ENCODE results near the gene IGBP1.
"Not testable (repeated sequence)": the region's sequence is repeated elsewhere in the genome, so short reads cannot be mapped to it uniquely, and the experiment has no call there.

Gene IGBP1

GRCh38 chrX:70133303-70134115 lies at the start of gene IGBP1:
Gene IGBP1 (plus strand): TSS chrX:70133447. CDS start chrX:70133948, 501 bp downstream.
- Mint-ChIP-seq H3K4me1 (ENCODE audit: low read depth) (peaks cover 42% of the 10 kb centered on the region), H3K27ac (peak within 1 kb of the TSS; percentile 94), H3K27me3 (no peaks in the 10 kb centered on the region), H3K9me3 (ENCODE audit: low read depth) (no peaks in the 10 kb centered on the region), H3K36me3 (no peaks in the 10 kb centered on the region), H3K4me3 (peak within 1 kb of the TSS; percentile 99)

- no peak overlapping the region for H3K27ac Mint-ChIP-seq
- H3K9me3 Mint-ChIP-seq (ENCODE audit: low read depth) = no peaks in the 10 kb centered on the region
- H3K4me3 Mint-ChIP-seq = no peak overlapping the region
- no peaks in the 10 kb centered on the region for H3K4me1 Mint-ChIP-seq (ENCODE audit: low read depth)
- no peaks in the 10 kb centered on the region for H3K36me3 Mint-ChIP-seq
- H3K27me3 Mint-ChIP-seq = no peaks in the 10 kb centered on the region
These were observed 48.5 kb upstream of the IGBP1 start for GRCh38 chrX:70084592-70085240.

GRCh38 chrX:70087857-70088630 lies 45.2 kb upstream of the IGBP1 start:
- no peaks in the 10 kb centered on the region for H3K9me3 Mint-ChIP-seq (ENCODE audit: low read depth)
- H3K4me3 Mint-ChIP-seq = no peak overlapping the region
- H3K36me3 Mint-ChIP-seq = no peaks in the 10 kb centered on the region
- no peaks in the 10 kb centered on the region for H3K4me1 Mint-ChIP-seq (ENCODE audit: low read depth)
- no peak overlapping the region for H3K27ac Mint-ChIP-seq
- no peaks in the 10 kb centered on the region for H3K27me3 Mint-ChIP-seq

DNA sequence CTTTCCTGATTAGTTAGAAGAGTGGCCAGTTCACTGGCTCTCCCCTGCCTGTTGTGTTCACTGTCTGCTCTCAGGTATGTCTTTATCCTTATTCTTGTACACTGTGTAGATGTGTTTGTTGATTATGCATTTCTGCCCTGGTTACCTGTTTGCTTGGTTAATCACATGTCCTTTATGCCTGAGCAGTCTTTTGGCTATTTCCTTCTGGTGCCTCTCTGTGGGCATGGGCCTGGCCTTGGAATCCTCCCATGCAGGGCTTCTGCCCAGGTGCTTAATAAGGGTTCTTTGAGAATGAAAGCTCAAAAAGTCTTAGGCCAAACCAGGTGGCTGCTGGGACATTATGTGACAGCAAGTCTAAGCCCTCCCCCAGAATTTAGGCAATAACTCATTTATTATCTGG lies 44.5 kb upstream of the IGBP1 start:
- H3K27ac Mint-ChIP-seq = no peak overlapping the region
- no peaks in the 10 kb centered on the region for H3K9me3 Mint-ChIP-seq (ENCODE audit: low read depth)
- H3K4me1 Mint-ChIP-seq (ENCODE audit: low read depth) = no peaks in the 10 kb centered on the region
- no peaks in the 10 kb centered on the region for H3K27me3 Mint-ChIP-seq
- H3K36me3 Mint-ChIP-seq = no peaks in the 10 kb centered on the region
- H3K4me3 Mint-ChIP-seq = no peak overlapping the region

DNA sequence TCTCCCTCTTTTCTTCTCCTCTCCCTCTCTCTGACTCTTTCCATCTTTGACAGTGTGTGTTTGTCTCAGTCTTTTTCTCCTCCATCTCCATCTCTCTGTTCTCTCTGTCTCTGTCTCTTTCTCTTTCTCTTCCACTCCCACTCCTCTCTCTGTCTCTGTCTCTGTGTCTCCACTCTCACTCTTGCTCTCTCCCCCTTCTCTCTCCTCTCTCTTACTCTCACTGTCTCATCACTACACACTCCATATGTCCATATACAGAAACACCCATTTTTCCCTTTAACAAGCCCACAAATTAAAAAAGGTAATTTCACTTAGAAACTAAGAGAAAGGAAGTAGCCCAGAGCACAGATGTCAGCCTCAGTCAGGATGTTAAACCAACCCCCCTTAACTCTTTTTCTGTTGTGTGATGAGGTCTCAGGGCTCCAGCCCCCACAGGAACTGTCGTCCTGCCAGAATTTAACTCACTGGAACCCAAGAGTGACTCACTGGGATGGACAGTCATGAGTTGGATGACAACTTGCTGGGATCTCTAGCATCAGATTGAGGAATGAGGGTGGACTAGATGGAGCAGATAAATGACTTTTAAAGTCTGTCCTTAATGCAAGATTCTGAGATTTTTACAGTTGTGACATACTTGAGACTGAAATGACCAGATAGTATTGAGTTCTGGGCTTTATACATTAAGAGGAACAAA lies 43.5 kb upstream of the IGBP1 start:
- Mint-ChIP-seq H3K9me3 (ENCODE audit: low read depth) (no peaks in the 10 kb centered on the region), H3K4me1 (ENCODE audit: low read depth) (no peaks in the 10 kb centered on the region), H3K27ac (no peak overlapping the region), H3K27me3 (no peaks in the 10 kb centered on the region), H3K4me3 (no peak overlapping the region), H3K36me3 (no peaks in the 10 kb centered on the region)

- H3K36me3 Mint-ChIP-seq = no peaks in the 10 kb centered on the region
- no peaks in the 10 kb centered on the region for H3K27me3 Mint-ChIP-seq
- no peaks in the 10 kb centered on the region for H3K9me3 Mint-ChIP-seq (ENCODE audit: low read depth)
- H3K4me1 Mint-ChIP-seq (ENCODE audit: low read depth) = no peaks in the 10 kb centered on the region
- H3K27ac Mint-ChIP-seq = no peak overlapping the region
- H3K4me3 Mint-ChIP-seq = no peak overlapping the region
These were observed 41.0 kb upstream of the IGBP1 start for GRCh38 chrX:70092247-70092646.

DNA sequence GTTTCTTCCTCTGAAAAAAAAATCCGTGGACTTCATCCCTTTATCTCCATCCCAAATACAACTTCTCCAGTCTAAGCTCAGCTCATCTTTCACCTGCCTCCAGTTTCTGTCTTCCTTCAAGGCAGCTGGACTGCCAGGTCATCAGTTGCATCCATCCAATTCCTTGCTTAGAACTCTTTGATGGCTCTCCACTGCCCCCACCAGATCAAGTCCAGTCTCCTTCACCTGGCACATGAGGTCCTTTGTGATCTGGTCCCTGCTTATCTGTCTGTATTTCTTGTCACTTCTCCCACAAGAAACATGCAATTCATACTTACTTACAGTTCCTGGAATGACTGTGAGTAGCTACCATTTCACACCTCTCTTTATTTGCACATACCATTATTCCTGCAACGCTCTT lies 37.2 kb upstream of the IGBP1 start:
- H3K4me3 Mint-ChIP-seq = no peak overlapping the region
- no peaks in the 10 kb centered on the region for H3K4me1 Mint-ChIP-seq (ENCODE audit: low read depth)
- no peaks in the 10 kb centered on the region for H3K9me3 Mint-ChIP-seq (ENCODE audit: low read depth)
- no peaks in the 10 kb centered on the region for H3K36me3 Mint-ChIP-seq
- H3K27me3 Mint-ChIP-seq = peaks cover 4% of the 10 kb centered on the region
- H3K27ac Mint-ChIP-seq = no peak overlapping the region

DNA sequence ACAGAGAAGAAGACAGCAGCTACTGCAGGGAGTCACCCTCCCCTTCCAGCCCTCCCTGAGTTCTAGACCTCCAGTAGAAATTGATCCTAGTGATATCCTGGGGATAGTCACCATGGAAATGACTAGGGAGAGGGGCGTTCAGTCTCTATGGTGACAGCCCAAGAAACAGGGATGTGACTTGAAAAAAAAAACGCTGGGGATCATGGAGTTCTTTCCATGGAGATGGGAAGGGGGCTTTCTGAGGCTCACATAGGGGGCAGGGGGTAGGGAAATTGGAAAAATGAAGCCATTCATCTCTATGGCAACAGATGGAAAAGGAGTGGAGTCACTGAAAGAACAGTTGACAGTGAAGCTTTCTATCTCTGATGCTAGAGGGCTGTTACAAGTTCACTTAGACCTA lies 28.0 kb upstream of the IGBP1 start:
- Mint-ChIP-seq H3K9me3 (ENCODE audit: low read depth) (no peaks in the 10 kb centered on the region), H3K36me3 (no peaks in the 10 kb centered on the region), H3K4me1 (ENCODE audit: low read depth) (no peaks in the 10 kb centered on the region), H3K4me3 (no peak overlapping the region), H3K27me3 (no peaks in the 10 kb centered on the region), H3K27ac (no peak overlapping the region)

- not testable (repeated sequence) for H3K9me3 Mint-ChIP-seq (ENCODE audit: low read depth); H3K4me3 Mint-ChIP-seq; H3K27ac Mint-ChIP-seq; H3K36me3 Mint-ChIP-seq; H3K4me1 Mint-ChIP-seq (ENCODE audit: low read depth); H3K27me3 Mint-ChIP-seq
These were observed 21.7 kb upstream of the IGBP1 start for GRCh38 chrX:70111436-70112026.

- Mint-ChIP-seq H3K27ac (no peak overlapping the region), H3K9me3 (ENCODE audit: low read depth) (no peaks in the 10 kb centered on the region), H3K36me3 (peaks cover 2% of the 10 kb centered on the region), H3K4me3 (no peak overlapping the region), H3K27me3 (no peaks in the 10 kb centered on the region), H3K4me1 (ENCODE audit: low read depth) (no peaks in the 10 kb centered on the region)
These were observed 15.5 kb upstream of the IGBP1 start for GRCh38 chrX:70117738-70118137.

DNA sequence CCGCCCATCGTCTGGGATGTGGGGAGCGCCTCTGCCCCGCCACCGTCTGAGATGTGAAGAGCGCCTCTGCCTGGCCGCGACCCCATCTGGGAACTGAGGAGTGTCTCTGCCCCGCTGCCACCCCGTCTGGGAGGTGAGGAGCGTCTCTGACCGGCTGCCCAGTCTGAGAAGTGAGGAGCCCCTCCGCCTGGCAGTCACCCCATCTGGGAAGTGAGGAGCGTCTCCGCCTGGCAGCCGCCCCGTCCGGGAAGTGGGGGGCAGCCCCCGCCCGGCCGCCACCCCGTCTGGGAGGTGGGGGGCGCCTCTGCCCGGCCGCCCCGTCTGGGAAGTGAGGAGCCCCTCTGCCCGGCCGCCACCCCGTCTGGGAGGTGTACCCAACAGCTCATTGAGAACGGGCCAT lies 10.2 kb upstream of the IGBP1 start:
- not testable (repeated sequence) for H3K4me1 Mint-ChIP-seq (ENCODE audit: low read depth); H3K27me3 Mint-ChIP-seq; H3K27ac Mint-ChIP-seq; H3K36me3 Mint-ChIP-seq; H3K4me3 Mint-ChIP-seq; H3K9me3 Mint-ChIP-seq (ENCODE audit: low read depth)

GRCh38 chrX:70124678-70125077 lies 8.6 kb upstream of the IGBP1 start:
- peaks cover 12% of the 10 kb centered on the region for H3K4me1 Mint-ChIP-seq (ENCODE audit: low read depth)
- no peaks in the 10 kb centered on the region for H3K27me3 Mint-ChIP-seq
- no peak overlapping the region for H3K27ac Mint-ChIP-seq
- no peaks in the 10 kb centered on the region for H3K36me3 Mint-ChIP-seq
- H3K9me3 Mint-ChIP-seq (ENCODE audit: low read depth) = no peaks in the 10 kb centered on the region
- H3K4me3 Mint-ChIP-seq = no peak overlapping the region

- Mint-ChIP-seq H3K36me3 (no peaks in the 10 kb centered on the region), H3K27me3 (no peaks in the 10 kb centered on the region), H3K4me3 (no peak overlapping the region), H3K9me3 (ENCODE audit: low read depth) (no peaks in the 10 kb centered on the region), H3K4me1 (ENCODE audit: low read depth) (peaks cover 22% of the 10 kb centered on the region), H3K27ac (no peak overlapping the region)
These were observed 5.2 kb upstream of the IGBP1 start for GRCh38 chrX:70128071-70128470.

GRCh38 chrX:70129816-70130215 lies 3.4 kb upstream of the IGBP1 start:
- no peaks in the 10 kb centered on the region for H3K36me3 Mint-ChIP-seq
- H3K4me1 Mint-ChIP-seq (ENCODE audit: low read depth) = peaks cover 28% of the 10 kb centered on the region
- no peaks in the 10 kb centered on the region for H3K27me3 Mint-ChIP-seq
- H3K9me3 Mint-ChIP-seq (ENCODE audit: low read depth) = no peaks in the 10 kb centered on the region
- H3K4me3 Mint-ChIP-seq = no peak overlapping the region
- no peak overlapping the region for H3K27ac Mint-ChIP-seq
